Activated CD8-positive, alpha-beta memory T cell treated with anti-CD3 and anti-CD28 coated beads, Interleukin-2, amount 50 U/mL, for 48 hours (primary cell): ENCODE results near the gene AS3MT.
"Not testable (repeated sequence)": the region's sequence is repeated elsewhere in the genome, so short reads cannot be mapped to it uniquely, and the experiment has no call there.

Source experiments
- DNase-seq: peaks from one replicate; pipeline ENCODE4 v3.0.0-alpha.2; 2020

Gene AS3MT, protein sequence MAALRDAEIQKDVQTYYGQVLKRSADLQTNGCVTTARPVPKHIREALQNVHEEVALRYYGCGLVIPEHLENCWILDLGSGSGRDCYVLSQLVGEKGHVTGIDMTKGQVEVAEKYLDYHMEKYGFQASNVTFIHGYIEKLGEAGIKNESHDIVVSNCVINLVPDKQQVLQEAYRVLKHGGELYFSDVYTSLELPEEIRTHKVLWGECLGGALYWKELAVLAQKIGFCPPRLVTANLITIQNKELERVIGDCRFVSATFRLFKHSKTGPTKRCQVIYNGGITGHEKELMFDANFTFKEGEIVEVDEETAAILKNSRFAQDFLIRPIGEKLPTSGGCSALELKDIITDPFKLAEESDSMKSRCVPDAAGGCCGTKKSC

DNA sequence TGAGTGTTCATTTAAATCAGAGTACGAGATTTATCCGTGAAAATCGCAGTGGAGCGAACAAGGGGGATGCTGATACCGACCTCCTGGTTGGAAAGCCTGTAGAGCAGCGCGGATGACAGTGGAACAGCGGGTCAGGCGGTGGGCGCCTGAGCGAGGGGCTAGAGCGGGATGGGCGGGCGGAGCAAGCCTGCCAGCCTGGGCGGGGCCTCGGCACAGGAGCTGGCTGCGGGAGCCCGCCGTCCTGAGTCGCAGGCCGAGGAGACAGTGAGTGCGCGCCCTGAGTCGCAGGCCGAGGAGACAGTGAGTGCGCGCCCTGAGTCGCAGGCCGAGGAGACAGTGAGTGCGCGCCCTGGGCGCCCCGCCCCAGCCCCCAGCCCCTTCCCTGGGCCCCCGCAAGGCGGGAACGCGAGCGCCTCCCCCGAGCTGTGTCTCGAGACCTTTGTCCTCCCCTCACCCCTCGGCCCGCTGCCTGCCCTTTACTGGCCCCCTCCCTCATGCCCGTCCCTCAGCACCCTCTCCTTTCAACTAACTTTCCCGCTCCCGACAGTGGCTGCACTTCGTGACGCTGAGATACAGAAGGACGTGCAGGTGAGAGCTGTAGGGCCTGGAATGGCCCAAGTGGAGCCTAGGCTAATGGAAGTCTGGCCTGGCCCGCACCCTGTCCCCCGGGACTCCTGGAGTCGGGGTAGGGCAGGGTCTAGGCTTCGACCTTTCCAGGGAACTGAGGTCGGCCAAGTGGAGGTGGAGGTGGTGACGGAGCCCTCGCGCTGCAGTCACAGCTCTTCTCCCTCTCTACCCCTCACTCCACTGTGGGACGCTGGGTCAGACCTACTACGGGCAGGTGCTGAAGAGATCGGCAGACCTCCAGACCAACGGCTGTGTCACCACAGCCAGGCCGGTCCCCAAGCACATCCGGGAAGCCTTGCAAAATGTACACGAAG, at the start of gene AS3MT:
Gene AS3MT, plus strand, starts transcription at position 213 of the 941 bp plus-strand sequence. Its CDS starts 123 bp downstream, at position 336.
- peak; percentile 69 for DNase-seq

DNA sequence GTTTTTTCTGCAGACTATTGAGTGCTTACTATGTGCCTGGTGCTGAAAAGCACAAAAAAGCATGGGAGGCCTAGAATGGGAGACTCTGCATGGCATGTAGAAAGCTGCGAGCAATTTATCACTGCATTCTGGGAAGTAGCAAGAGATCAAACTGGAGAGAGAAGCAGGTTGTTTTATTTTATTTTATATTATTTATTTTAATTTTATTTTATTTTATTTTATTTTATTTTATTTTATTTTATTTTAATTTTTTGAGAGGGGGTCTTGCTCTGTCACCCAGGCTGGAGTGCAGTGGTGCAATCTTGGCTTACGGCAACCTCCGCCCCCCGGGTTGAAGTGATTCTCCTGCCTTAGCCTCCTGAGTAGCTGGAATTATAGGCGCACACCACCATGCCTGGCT, 49.3 kb upstream of the AS3MT start:
- not testable (repeated sequence) for DNase-seq

GRCh38 chr10:102822222-102822621, 47.0 kb upstream of the AS3MT start:
- no peak for DNase-seq

- no peak for DNase-seq
These were observed 44.6 kb upstream of the AS3MT start for GRCh38 chr10:102824664-102825063.

GRCh38 chr10:102826148-102826796, 43.0 kb upstream of the AS3MT start:
- no peak for DNase-seq

DNA sequence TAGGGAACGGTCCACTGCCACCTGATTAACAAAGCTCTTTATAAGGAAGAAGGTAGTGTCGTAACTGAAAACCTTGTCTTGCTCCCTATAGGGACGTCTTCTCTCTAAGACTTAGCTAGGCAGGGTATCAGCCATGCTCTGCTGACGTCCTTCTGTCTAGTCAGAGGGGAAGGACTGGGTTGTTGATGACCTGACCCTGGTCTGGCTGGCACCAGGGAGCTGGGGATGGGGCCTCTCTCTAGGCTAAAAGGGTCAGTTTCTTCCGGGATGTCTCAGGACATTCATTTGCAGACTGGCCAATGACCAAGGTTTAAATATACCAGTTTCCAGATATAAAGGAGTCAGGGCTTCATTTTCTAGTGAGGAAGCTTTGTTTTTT, 41.7 kb upstream of the AS3MT start:
- no peak for DNase-seq

DNA sequence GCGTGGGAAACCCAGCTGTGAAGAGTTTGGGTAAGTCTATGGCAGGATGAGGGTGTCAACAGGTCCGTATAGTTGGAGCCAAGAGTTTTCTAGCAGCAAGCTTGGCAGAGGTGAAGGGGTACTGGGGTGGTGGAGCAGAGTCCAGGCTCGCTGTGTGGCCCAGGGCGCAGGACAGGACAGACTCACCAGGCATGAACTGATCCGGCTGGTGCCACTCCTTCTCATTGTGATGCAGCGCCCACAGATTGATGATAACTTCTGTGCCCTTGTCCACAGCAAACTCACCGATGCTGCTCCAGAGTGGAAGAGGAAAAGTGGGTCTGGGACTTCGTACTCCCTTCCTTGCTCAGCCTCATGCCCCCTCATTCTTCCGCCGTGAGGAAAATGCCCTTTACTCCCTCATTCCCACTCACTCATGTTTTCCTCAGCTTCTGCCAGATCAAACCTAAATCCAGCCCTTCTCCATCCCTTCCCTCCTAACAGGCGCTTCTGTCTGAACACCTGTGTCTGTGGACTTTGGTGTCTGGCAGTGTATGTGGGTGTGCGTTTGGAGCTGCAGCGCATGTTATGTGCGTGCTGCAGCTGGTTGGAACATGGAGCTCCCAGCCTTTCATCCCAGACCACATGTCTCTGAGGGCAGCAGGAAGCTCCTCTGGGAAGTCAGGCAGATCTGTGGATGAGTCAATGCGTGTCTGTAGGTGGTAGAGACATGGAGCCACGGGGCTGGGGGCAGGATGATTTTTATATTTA, 37.8 kb upstream of the AS3MT start:
- no peak for DNase-seq

- no peak for DNase-seq
These were observed 37.0 kb upstream of the AS3MT start for GRCh38 chr10:102832248-102832647.

DNA sequence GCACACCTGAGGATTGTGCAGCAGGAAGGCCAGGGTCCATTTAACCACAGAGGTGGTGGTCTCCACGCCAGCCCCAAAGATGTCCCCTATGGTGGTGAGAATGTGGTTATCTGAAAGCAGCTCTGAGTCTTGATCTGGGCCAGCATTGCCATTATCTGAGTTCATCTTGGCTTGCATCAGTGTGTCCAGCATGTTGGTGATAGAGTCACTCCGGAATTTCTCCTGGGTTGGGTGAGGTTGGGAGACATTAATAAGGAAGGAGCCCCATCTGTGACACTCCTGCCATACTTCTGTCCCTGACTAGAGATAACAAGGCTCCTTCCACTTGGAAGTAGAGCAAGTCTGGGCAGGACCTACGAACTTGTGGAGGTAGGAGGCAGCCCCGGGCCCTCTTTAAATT, 36.3 kb upstream of the AS3MT start:
- no peak for DNase-seq

DNA sequence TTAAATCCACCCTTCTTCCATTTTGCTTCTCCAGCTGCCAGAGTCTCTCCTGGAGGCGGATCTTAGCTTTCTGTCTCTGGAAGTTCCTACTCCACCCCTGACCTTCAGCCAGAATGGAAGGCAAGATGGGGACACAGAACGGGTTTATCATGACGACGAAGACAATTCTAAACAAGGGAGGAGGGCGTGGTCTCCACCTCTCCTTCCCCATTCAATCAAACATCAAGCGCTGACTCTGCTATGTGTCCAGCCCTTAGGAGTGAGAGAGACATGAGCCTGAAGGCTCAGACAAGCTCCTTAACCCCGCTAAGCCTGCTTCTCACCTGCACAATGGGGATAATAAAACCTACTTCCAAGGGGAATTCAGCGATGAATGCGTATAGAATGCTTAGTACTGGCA, 35.1 kb upstream of the AS3MT start:
- no peak for DNase-seq

DNA sequence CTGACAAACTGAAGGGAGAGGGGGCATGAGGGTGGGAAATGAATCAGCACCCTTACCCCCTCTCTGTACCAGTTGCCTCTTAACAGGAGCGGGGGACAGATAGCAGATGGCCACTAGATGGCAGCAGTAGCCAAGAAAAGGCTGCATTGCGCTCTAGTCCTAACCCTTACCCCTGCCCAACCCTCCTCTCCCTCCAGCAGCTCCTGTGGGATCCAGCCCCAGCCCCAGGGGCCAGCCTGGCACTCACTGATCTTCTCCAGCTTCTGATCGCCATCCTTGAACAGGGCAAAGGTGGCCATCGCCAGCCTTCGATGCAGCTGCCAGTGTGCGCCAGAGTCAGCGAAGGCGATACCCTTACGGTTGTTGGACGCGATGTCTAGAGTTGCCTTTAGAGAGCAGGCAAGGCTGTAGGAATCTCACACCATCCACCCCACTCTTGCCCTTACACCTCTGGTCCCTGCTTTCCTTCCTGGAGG, 34.2 kb upstream of the AS3MT start:
- DNase-seq: peak; percentile 87

DNA sequence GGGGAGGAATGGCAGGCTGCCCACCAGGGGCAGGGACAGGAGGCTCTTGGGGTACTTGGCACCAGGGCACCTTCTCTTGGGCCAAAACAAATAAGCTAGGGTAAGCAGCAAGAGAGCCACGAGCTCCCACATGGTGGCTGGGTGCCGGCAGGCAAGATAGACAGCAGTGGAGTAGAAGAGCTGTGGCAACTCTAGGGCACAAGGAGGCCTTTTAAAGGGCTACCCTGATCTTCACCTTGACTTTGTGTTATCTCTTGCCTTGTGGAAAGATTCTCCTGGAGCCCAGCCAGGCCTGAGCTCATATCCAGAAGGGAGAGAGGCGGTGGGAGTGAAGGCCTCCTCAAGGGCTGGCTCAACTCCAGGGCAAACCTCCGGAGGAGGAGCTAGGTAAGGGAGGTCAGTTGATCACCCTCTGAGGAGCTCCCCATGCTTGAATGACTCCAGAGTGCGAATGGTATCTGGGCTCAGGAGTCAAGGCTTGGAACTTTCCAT, 32.0 kb upstream of the AS3MT start, which contains the start of gene CYP17A1:
Gene CYP17A1, minus strand, starts transcription at position 184 of the 492 bp plus-strand sequence. Its CDS starts 52 bp downstream, at position 132.
- no peak for DNase-seq

GRCh38 chr10:102838276-102838927, 30.9 kb upstream of the AS3MT start:
- not testable (repeated sequence) for DNase-seq

GRCh38 chr10:102841827-102842345, 27.4 kb upstream of the AS3MT start:
- DNase-seq: no peak

GRCh38 chr10:102843139-102843538, 26.1 kb upstream of the AS3MT start:
- not testable (repeated sequence) for DNase-seq

- not testable (repeated sequence) for DNase-seq
These were observed 25.0 kb upstream of the AS3MT start for GRCh38 chr10:102844190-102844776.

- DNase-seq: no peak
These were observed 23.8 kb upstream of the AS3MT start for GRCh38 chr10:102845352-102845902.

DNA sequence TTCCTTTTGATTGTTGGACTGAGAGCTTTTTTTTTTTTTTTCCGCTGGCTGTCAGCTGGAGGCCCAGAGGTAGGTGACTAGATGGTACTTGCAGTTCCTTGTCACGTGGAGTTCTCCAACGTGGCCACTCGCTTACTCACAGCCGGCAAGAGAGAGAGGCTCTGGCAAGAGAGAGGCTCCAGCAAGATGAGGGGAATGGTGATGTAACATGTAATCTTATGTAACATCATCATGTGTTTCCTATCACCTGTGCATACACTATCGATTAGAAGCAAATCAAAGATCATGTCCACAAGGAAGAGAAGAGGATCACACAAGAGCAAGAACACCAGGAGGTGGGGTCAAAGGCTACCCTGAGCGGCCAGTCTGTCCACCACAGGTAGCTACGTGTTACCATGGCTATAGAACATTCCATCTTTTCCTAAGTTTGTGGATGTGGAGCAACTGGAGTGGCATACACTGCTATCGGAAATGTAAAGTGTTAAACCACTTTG, 19.2 kb upstream of the AS3MT start:
- no peak for DNase-seq

DNA sequence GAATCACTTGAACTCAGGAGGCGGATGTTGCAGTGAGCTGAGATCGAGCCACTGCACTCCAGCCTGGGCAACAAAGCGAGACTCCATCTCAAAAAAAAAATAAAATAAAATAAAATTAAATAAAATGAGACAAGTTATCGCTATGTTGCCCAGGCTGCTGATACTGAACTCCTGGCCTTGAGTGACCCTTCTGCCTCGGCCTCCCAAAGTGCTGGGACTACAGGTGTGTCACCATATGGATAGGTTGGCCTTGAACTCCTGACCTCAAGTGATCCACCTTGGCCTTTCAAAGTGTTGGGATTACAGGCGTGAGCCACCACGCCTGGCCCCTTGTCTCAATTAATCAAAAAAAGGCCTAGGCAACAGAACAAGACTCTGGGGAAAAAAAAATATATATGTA, 16.0 kb upstream of the AS3MT start:
- not testable (repeated sequence) for DNase-seq

DNA sequence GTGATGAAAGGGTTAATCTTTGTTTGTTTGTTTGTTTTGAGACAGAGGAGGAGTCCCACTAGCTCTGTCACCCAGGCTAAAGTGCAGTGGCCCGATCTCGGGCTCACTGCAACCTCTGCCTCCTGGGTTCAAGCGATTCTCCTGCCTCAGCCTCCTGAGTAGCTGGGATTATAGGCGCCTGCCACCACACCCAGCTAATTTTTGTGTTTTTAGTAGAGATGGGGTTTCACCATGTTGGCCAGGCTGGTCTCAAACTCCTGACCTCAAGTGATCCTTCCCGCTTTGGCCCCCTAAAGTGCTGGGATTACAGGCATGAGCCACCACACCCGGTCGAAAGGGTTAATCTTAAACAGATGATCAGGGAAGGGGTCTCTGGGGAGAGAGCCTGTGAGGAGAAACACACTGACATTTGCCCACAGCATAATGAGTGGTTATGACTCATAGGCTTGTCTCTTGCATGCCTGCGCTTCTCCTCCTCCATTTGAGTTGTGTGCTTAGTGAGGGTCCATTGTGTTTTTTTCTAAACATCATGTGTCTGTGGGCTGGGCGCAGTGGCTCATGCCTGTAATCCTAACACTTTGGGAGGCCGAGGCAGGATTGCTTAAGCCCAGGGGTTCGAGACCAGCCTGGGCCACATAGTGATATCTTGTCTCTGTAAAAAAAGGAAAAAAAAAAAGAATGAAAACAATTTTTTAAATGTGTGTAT, 13.4 kb upstream of the AS3MT start:
- not testable (repeated sequence) for DNase-seq
